GM19463 (cell line): ENCODE data around the gene MEIOB.
"Not testable (repeated sequence)": the region's sequence is repeated elsewhere in the genome, so short reads cannot be mapped to it uniquely, and the experiment has no call there.

ENCODE experiments used
- ATAC-seq: cut with Tn5 transposase; IDR thresholded peaks from one replicate; pipeline ENCODE4 v1.9.1; 2021; ENCODE audit warnings: mild to moderate bottlenecking, moderate library complexity; ENCODE audit not compliant: unreplicated experiment

The MEIOB gene

DNA sequence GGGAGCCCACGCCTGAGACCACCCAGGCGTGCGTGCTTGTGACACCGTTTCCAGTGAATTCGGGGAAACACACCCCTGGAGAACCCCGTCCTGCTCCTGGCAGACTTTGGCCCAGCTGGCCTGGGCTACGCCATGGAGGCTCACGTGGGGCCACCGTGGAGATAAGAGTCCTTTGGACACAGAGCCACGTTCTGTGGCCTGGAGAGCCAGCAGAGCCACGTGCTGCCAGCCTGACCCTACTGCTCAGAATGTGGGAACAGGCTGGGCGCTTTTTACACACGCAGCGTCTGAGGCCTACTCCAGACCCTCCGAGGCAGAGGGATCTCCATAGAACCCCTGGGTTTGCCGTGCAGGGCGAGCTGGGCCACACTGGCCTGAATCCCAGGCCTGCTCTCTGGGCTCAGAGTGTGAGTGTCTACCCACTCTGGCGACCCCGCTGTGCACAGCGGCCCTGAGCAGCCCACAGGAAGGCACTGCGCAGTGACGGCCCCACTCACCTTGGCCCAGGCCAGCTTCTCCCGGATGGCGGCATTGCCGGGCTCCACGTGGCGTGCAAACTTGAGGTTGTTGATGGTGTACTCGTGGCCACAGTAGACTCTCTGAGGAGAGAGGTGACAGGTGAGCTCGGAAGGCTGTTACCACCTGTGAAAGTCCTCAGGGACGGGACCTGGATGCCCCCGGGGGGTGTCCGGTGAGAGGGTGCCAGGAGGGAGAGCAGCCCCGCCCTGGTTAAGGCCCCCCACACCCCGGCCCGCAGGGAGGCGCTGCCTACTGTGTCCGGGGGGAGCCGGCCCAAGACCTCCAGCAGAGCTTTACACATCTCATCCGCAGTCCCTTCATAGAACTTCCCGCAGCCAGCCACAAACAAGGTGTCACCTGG lies 55.3 kb downstream of the MEIOB start:
- no peak for ATAC-seq

GRCh38 chr16:1815461-1815860 lies 56.5 kb downstream of the MEIOB start:
- ATAC-seq, result no peak

DNA sequence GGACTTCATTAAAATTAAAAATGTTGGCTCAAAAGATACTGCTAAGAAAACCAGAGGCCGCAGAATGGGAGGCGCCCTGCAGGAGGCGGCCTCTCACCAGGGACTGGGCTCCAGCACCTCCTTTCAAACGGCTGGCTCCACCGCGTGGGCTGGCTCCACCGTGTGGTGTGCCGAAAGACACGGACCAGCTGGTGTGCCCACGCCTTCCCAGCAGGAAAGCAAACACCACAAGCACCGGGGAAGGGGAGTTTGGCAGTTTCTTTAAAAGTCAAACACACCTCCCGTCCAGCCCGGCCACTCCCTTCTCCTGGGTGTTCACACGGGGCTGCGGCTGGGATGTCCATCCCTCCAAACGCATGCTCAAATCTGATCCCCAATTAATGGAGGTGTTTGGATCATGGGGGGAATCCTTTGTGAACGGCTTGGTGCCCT lies 59.2 kb downstream of the MEIOB start:
- no peak for ATAC-seq

DNA sequence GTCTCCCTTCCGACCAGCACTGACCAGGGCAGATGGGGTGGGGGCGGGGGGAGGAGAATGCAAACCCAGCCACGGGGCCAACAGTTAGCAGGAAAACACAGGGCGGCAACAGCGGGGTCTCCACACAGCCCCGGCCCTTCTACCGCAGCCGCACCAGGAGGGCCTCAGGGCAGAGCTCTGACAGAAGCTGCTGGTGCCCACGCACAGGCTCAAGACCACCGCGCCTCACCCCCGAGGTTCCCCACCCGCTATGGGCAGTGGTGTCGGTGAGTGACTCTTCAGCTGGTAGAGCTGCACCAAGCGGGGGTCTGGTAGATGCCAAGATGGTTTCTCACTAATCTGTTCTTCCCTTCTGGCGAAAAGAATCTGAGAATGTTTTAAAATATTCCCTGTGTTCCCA lies 61.4 kb downstream of the MEIOB start:
- ATAC-seq, result no peak

GRCh38 chr16:1810106-1810505 lies 61.9 kb downstream of the MEIOB start:
- no peak for ATAC-seq

GRCh38 chr16:1809281-1809801 lies 62.6 kb downstream of the MEIOB start:
- no peak for ATAC-seq

- ATAC-seq, result no peak
Observed at GRCh38 chr16:1808691-1809090, 63.3 kb downstream of the MEIOB start.

DNA sequence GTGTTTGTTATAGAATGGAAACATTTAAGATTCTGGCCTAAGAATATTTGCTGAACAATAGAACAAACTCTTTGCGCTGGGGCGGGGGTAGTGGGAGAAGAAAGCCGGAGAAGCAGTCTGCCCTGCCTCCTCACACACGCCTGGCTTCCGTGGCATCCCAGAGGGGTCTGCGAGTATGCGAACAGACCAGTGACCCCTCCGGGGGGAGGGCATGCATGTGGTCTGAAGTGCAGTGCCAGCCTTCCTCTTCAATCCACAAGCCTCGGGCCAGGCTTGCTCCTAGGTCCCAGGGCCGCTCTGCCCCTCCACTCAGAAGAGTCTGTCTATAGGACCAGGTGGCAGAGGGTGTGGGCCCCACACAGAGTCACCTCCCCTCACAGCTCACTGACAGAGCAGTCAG lies 64.3 kb downstream of the MEIOB start:
- no peak for ATAC-seq

GRCh38 chr16:1800701-1801100 lies 71.3 kb downstream of the MEIOB start:
- no peak for ATAC-seq

DNA sequence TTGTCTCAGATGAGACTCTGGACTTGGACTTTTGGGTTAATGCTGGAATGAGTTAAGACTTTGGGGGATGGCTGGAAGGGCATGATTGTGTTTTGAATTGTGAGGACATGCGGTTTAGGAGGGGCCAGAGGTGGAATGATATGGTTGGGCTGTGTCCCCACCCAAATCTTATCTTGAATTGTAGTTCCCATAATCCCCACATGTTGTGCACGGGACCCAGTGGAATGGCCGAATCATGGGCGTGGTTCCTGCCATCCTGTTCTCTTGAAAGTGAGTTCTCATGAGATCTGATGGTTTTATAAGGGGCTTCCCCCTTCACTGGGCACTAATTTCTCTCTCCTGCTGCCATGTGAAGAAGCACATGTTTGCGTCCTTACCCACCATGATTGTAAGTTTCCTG lies 72.7 kb downstream of the MEIOB start:
- not testable (repeated sequence) for ATAC-seq

DNA sequence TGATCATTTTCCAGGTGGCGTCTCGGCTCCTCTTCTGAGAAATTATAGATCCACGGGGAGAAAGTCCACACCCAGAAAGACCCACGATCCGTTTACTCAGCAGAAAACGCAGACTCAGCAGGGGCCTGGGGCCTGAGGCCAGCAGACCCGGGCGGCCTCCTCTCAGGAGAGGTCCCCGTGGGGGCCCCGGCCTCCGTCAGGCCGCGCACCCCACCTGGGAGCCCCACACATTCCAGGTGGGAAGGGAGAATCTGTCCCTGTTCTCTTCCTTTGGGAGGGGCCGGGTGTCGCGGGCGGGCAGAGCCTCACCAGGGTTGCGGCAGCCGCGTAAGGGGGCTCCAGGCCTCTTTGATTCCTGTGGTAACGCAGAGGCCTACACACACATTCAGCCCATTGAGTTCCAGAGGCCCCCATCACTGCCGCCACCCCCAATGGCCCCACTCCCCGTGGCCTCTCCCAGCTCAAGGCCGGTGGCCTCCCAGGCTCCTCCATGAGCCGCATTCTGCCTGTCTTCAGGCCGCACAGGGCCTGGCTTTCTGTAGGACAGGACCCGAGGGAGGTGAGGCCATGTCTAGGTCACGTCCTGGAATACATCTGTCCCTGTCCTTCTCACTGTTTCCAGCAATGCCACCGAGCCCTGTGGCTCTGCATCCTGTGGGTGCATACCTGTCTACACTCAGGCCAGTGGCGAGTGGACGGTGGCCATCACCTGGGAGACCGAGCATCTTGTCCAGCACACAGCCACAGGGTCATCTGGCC lies 76.9 kb downstream of the MEIOB start:
- no peak for ATAC-seq

DNA sequence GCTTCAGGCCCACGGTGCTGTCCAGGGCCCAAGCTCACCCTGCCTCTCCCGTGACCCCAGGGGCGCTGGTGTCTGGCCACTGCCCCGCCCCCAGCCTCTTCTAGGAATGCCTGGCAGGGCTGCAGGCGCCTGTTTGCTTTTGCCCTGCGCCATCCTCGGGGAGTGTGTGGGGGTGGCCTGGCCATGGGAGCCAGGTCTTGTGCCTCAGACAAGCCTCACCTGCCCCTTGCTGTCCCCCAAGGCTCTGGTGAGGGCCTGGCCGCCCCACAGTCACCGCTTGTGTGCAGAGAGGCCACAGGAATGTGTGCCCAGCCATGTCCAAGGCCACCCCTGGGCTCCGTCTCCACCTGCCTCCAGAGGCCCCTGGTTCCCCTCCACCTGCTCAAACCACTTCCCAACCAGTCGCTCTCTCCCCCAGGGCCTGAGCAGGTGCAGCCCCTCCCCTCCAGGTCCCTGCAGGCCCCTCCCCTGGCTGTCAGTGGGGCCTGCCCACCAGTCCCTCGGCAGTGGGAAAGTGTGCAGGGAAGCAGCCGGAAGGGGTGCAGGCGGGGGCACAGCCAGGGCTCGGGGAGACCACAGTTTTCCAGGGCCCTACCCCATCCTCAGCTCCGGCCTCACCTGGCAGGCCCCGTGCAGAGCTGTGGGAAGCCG lies 77.6 kb downstream of the MEIOB start:
- ATAC-seq, result no peak

GRCh38 chr16:1793578-1794220 lies 78.3 kb downstream of the MEIOB start, which contains the start of gene IGFALS:
TSS of gene IGFALS (minus strand) at chr16:1793705. CDS start at chr16:1793652, 53 bp downstream.
- no peak for ATAC-seq

GRCh38 chr16:1792836-1793577 lies 79.0 kb downstream of the MEIOB start:
- no peak for ATAC-seq

- no peak for ATAC-seq
Observed at GRCh38 chr16:1791943-1792812, 79.8 kb downstream of the MEIOB start.

- no peak for ATAC-seq
Observed at GRCh38 chr16:1791256-1791942, 80.6 kb downstream of the MEIOB start.

DNA sequence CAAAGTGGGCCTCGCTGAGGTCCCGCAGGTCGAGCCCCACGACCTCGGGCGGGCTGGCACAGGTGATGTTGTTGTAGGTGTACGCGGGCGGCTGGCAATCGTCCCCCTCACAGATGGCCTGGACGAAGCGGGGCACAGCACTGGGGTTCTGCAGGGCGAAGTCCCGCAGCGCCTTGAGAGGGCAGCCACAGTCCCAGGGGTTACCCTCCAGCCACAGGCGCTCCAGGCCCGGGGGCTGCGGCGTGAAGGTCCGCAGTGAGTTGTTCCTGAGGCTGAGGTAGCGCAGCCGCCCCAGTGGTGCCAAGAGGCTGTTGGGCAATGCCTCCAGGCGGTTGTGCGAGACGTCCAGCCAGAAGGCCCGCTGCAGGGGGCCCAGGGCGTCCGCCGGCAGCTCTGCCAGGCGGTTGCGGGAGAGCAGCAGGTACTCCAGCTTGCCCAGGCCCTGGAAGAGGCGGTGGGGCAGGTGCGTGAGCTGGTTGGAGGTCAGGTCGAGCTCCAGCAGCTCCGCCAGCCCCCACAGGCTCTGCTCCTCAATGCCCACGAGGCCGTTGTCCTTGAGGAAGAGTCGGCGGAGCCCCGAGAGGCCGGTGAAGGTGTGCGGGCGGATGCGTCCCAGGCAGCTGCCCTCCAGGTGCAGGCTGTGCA lies 81.2 kb downstream of the MEIOB start:
- no peak for ATAC-seq

DNA sequence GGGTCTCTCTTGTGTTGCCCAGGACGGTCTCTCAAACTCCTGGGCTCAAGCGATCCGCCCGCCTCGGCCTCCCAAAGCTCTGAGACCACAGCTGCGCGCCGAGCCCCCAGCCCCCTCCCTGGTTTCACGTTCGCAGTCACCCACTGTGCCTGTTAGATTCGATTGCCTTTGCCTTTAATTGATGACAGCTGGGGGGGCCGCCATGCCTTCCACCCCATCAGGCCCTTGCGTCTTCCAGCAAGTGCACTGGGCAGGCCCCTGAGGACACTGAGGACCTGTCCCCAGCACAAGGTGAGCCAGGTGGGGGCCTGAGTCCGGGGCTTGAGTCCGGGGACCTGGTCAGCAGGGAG lies 81.7 kb downstream of the MEIOB start:
- ATAC-seq, result no peak
